HEK293T (cell line): Measurements from ENCODE around the gene CALHM6.

Source experiments
- CTCF ChIA-PET: fragments of 350-600 bp; formaldehyde crosslinking; extraction: SDS; loops from one replicate; lab custom pipeline; 2021; ENCODE audit warnings: antibody characterized with exemption, inconsistent platforms; lab: Yijun Ruan, JAX
- POLR2A ChIA-PET: fragments of 350-600 bp; formaldehyde crosslinking; extraction: SDS; loops from one replicate; lab custom pipeline; 2020; ENCODE audit warnings: antibody characterized with exemption, inconsistent platforms; lab: Yijun Ruan, JAX
- DNase-seq: peaks from one replicate; pipeline ENCODE4 v3.0.0; 2012; ENCODE audit warnings: mixed read lengths; ENCODE audit errors: extremely low spot score
- ARNT ChIP-seq: fragments of 450-650 bp; IDR thresholded peaks from 2 replicates; pipeline ENCODE4 v1.6.1; 2017; ENCODE audit warnings: mild to moderate bottlenecking
- BHLHE40 ChIP-seq: fragments of 450-650 bp; IDR thresholded peaks from 2 replicates; pipeline ENCODE4 v1.6.1; 2016; ENCODE audit warnings: mild to moderate bottlenecking, moderate library complexity, borderline replicate concordance
- CTBP1 ChIP-seq: fragments of 450-650 bp; IDR thresholded peaks from 2 replicates; pipeline ENCODE4 v1.6.1; 2016; ENCODE audit warnings: borderline replicate concordance
- ELF4 ChIP-seq: fragments of 450-650 bp; IDR thresholded peaks from 2 replicates; pipeline ENCODE4 v1.6.1; 2017; ENCODE audit warnings: antibody characterized with exemption
- FOXA1 ChIP-seq: fragments of 450-650 bp; IDR thresholded peaks from 2 replicates; pipeline ENCODE4 v1.6.1; 2016; ENCODE audit warnings: mild to moderate bottlenecking
- FOXK2 ChIP-seq: fragments of 450-650 bp; IDR thresholded peaks from 2 replicates; pipeline ENCODE4 v1.6.1; 2016; ENCODE audit warnings: mild to moderate bottlenecking
- FOXM1 ChIP-seq: fragments of 450-650 bp; IDR thresholded peaks from 2 replicates; pipeline ENCODE4 v1.6.1; 2017; ENCODE audit warnings: mild to moderate bottlenecking, borderline replicate concordance
- HDGF ChIP-seq: fragments of 450-650 bp; IDR thresholded peaks from 2 replicates; pipeline ENCODE4 v1.6.1; 2017; ENCODE audit warnings: antibody characterized with exemption, borderline replicate concordance
- L3MBTL2 ChIP-seq: fragments of 450-650 bp; conservative IDR thresholded peaks from 2 replicates; pipeline ENCODE4 v1.6.1; 2016; ENCODE audit warnings: mild to moderate bottlenecking
- LEF1 ChIP-seq: fragments of 450-650 bp; IDR thresholded peaks from 2 replicates; pipeline ENCODE4 v1.6.1; 2017; ENCODE audit warnings: mild to moderate bottlenecking, borderline replicate concordance
- NFRKB ChIP-seq: fragments of 450-650 bp; IDR thresholded peaks from 2 replicates; pipeline ENCODE4 v1.6.1; 2016; ENCODE audit warnings: mild to moderate bottlenecking, moderate library complexity
- PKNOX1 ChIP-seq: fragments of 450-650 bp; IDR thresholded peaks from 2 replicates; pipeline ENCODE4 v1.6.1; 2016
- SP1 ChIP-seq: fragments of 450-650 bp; IDR thresholded peaks from 2 replicates; pipeline ENCODE4 v1.6.1; 2017
- SUZ12 ChIP-seq: fragments of 450-650 bp; IDR thresholded peaks from 2 replicates; pipeline ENCODE4 v1.6.1; 2016; ENCODE audit warnings: mild to moderate bottlenecking
- TARDBP ChIP-seq: fragments of 450-650 bp; IDR thresholded peaks from 2 replicates; pipeline ENCODE4 v1.6.1; 2016

CALHM6 gene

GRCh38 chr6:116471531-116471930 is 10.4 kb downstream of the CALHM6 start:
- ChIA-PET CTCF (no interaction called here), POLR2A (no interaction called here)
- TF ChIP-seq FOXA1 (no peak), LEF1 (no peak), TARDBP (no peak), ELF4 (no peak), SUZ12 (no peak), FOXM1 (no peak), PKNOX1 (no peak), BHLHE40 (no peak)
- no peak for DNase-seq

GRCh38 chr6:116472706-116473105 is 11.5 kb downstream of the CALHM6 start:
- ChIA-PET POLR2A (no interaction called here), CTCF (interaction anchor here (0.7 kb wide), 1 partner anchor 317 kb away, joined by 4 read pairs; no protein-coding TSS in a partner anchor)
- TF ChIP-seq FOXM1: no peak
- no peak for TF ChIP-seq SP1
- TF ChIP-seq LEF1: no peak
- TF ChIP-seq NFRKB: no peak
- no peak for TF ChIP-seq HDGF
- TF ChIP-seq TARDBP: no peak
- DNase-seq: no peak

- DNase-seq: no peak
- POLR2A ChIA-PET: no interaction called here
- TF ChIP-seq CTBP1: no peak
- TF ChIP-seq SP1: no peak
- TF ChIP-seq ARNT: no peak
- no peak for TF ChIP-seq PKNOX1
- TF ChIP-seq FOXM1: no peak
- TF ChIP-seq LEF1: no peak
- no peak for TF ChIP-seq ELF4
- no peak for TF ChIP-seq TARDBP
- no peak for TF ChIP-seq SUZ12
- no peak for TF ChIP-seq HDGF
- TF ChIP-seq L3MBTL2: no peak
- CTCF ChIA-PET: interaction anchor here (0.6 kb wide), 1 partner anchor 182 kb away, joined by 3 read pairs; no protein-coding TSS in a partner anchor
Observed at GRCh38 chr6:116475141-116475540, 14.0 kb downstream of the CALHM6 start.

- ChIA-PET POLR2A (no interaction called here), CTCF (no interaction called here)
- DNase-seq: no peak
- TF ChIP-seq FOXA1: no peak
- no peak for TF ChIP-seq TARDBP
- TF ChIP-seq L3MBTL2: no peak
- TF ChIP-seq ELF4: no peak
- no peak for TF ChIP-seq CTBP1
Observed at GRCh38 chr6:116476002-116476678, 15.0 kb downstream of the CALHM6 start.

GRCh38 chr6:116482780-116483179 is 21.6 kb downstream of the CALHM6 start:
- no peak for DNase-seq
- ChIA-PET CTCF (no interaction called here), POLR2A (no interaction called here)
- TF ChIP-seq FOXK2: no peak

- POLR2A ChIA-PET: no interaction called here
- DNase-seq: no peak
- CTCF ChIA-PET: interaction anchor here (0.6 kb wide), 1 partner anchor 10 kb away, joined by 4 read pairs; no protein-coding TSS in a partner anchor
Observed at GRCh38 chr6:116483616-116484015, 22.4 kb downstream of the CALHM6 start.

More at GRCh38 chr6:116483616-116484015, 22.4 kb downstream of the CALHM6 start:
- no peak for TF ChIP-seq TARDBP
- no peak for TF ChIP-seq LEF1
- TF ChIP-seq CTBP1: no peak
- no peak for TF ChIP-seq BHLHE40
- no peak for TF ChIP-seq PKNOX1
- no peak for TF ChIP-seq L3MBTL2
- no peak for TF ChIP-seq FOXK2
- TF ChIP-seq SUZ12: no peak
- no peak for TF ChIP-seq NFRKB
- TF ChIP-seq SP1: no peak
